ENCODE measurements around the gene KIF9. TPM values are rescaled to one million over a fixed set of nuclear protein-coding genes. Genes with fewer than 3 reads are reported as not detected.
A peak's percentile ranks its signal among the peaks of the same experiment; 100 is the strongest.
"Not testable (repeated sequence)": the region's sequence is repeated elsewhere in the genome, so short reads cannot be mapped to it uniquely, and the experiment has no call there.

KIF9 gene
- total RNA-seq, 1 experiment from 2014 or later = 11.2 TPM

- H3K36me3 ChIP-seq (replicated peaks; ENCODE audit: control insufficient read depth, insufficient read depth, low read length) = no peaks in the 10 kb centered on the region
- no peak for DNase-seq
- H3K27me3 ChIP-seq (ENCODE audit: control insufficient read depth, insufficient read depth, low read length) = no peaks in the 10 kb centered on the region
- H3K4me3 ChIP-seq (ENCODE audit: insufficient read depth, low read depth, low read length) = no peak overlapping the region
Measured at GRCh38 chr3:47276558-47276957, 6.0 kb downstream of the KIF9 start.

- H3K4me3 ChIP-seq (ENCODE audit: insufficient read depth, low read depth, low read length) = no peak overlapping the region
- no peaks in the 10 kb centered on the region for H3K27me3 ChIP-seq (ENCODE audit: control insufficient read depth, insufficient read depth, low read length)
- no peak for DNase-seq
- no peaks in the 10 kb centered on the region for H3K36me3 ChIP-seq (replicated peaks; ENCODE audit: control insufficient read depth, insufficient read depth, low read length)
Measured at GRCh38 chr3:47274652-47275051, 7.9 kb downstream of the KIF9 start.

- no peaks in the 10 kb centered on the region for H3K27me3 ChIP-seq (ENCODE audit: control insufficient read depth, insufficient read depth, low read length)
- peak; percentile 40 for DNase-seq
- no peaks in the 10 kb centered on the region for H3K36me3 ChIP-seq (replicated peaks; ENCODE audit: control insufficient read depth, insufficient read depth, low read length)
- no peak overlapping the region for H3K4me3 ChIP-seq (ENCODE audit: insufficient read depth, low read depth, low read length)
Measured at GRCh38 chr3:47273564-47273963, 9.0 kb downstream of the KIF9 start.

GRCh38 chr3:47270526-47270925 is 12.1 kb downstream of the KIF9 start:
- no peak overlapping the region for H3K4me3 ChIP-seq (ENCODE audit: insufficient read depth, low read depth, low read length)
- no peaks in the 10 kb centered on the region for H3K27me3 ChIP-seq (ENCODE audit: control insufficient read depth, insufficient read depth, low read length)
- DNase-seq = no peak
- H3K36me3 ChIP-seq (replicated peaks; ENCODE audit: control insufficient read depth, insufficient read depth, low read length) = no peaks in the 10 kb centered on the region

- no peaks in the 10 kb centered on the region for H3K27me3 ChIP-seq (ENCODE audit: control insufficient read depth, insufficient read depth, low read length)
- H3K4me3 ChIP-seq (ENCODE audit: insufficient read depth, low read depth, low read length) = no peak overlapping the region
- no peak for DNase-seq
- H3K36me3 ChIP-seq (replicated peaks; ENCODE audit: control insufficient read depth, insufficient read depth, low read length) = no peaks in the 10 kb centered on the region
Measured at GRCh38 chr3:47267490-47267824, 15.1 kb downstream of the KIF9 start.

- Histone ChIP-seq H3K36me3 (replicated peaks; ENCODE audit: control insufficient read depth, insufficient read depth, low read length) (no peaks in the 10 kb centered on the region), H3K27me3 (ENCODE audit: control insufficient read depth, insufficient read depth, low read length) (no peaks in the 10 kb centered on the region), H3K4me3 (ENCODE audit: insufficient read depth, low read depth, low read length) (no peak overlapping the region)
- no peak for DNase-seq
Measured at GRCh38 chr3:47266709-47267489, 15.7 kb downstream of the KIF9 start.

GRCh38 chr3:47265725-47266428 is 16.7 kb downstream of the KIF9 start:
- no peak for DNase-seq
- Histone ChIP-seq H3K4me3 (ENCODE audit: insufficient read depth, low read depth, low read length) (no peak overlapping the region), H3K27me3 (ENCODE audit: control insufficient read depth, insufficient read depth, low read length) (no peaks in the 10 kb centered on the region), H3K36me3 (replicated peaks; ENCODE audit: control insufficient read depth, insufficient read depth, low read length) (no peaks in the 10 kb centered on the region)

- no peaks in the 10 kb centered on the region for H3K27me3 ChIP-seq (ENCODE audit: control insufficient read depth, insufficient read depth, low read length)
- H3K36me3 ChIP-seq (replicated peaks; ENCODE audit: control insufficient read depth, insufficient read depth, low read length) = no peaks in the 10 kb centered on the region
- no peak overlapping the region for H3K4me3 ChIP-seq (ENCODE audit: insufficient read depth, low read depth, low read length)
- DNase-seq = no peak
Measured at GRCh38 chr3:47265008-47265407, 17.6 kb downstream of the KIF9 start.

GRCh38 chr3:47261301-47261700 is 21.3 kb downstream of the KIF9 start:
- no peak for DNase-seq
- Histone ChIP-seq H3K36me3 (replicated peaks; ENCODE audit: control insufficient read depth, insufficient read depth, low read length) (no peaks in the 10 kb centered on the region), H3K4me3 (ENCODE audit: insufficient read depth, low read depth, low read length) (no peak overlapping the region), H3K27me3 (ENCODE audit: control insufficient read depth, insufficient read depth, low read length) (no peaks in the 10 kb centered on the region)

- peak; percentile 51 for DNase-seq
- Histone ChIP-seq H3K36me3 (replicated peaks; ENCODE audit: control insufficient read depth, insufficient read depth, low read length) (no peaks in the 10 kb centered on the region), H3K27me3 (ENCODE audit: control insufficient read depth, insufficient read depth, low read length) (no peaks in the 10 kb centered on the region), H3K4me3 (ENCODE audit: insufficient read depth, low read depth, low read length) (no peak overlapping the region)
Measured at GRCh38 chr3:47260605-47261004, 22.0 kb downstream of the KIF9 start.

- H3K27me3 ChIP-seq (ENCODE audit: control insufficient read depth, insufficient read depth, low read length) = no peaks in the 10 kb centered on the region
- no peaks in the 10 kb centered on the region for H3K36me3 ChIP-seq (replicated peaks; ENCODE audit: control insufficient read depth, insufficient read depth, low read length)
- no peak for DNase-seq
- no peak overlapping the region for H3K4me3 ChIP-seq (ENCODE audit: insufficient read depth, low read depth, low read length)
Measured at GRCh38 chr3:47259114-47259513, 23.5 kb downstream of the KIF9 start.

GRCh38 chr3:47256331-47256730 is 26.3 kb downstream of the KIF9 start:
- not testable (repeated sequence) for H3K36me3 ChIP-seq (replicated peaks; ENCODE audit: control insufficient read depth, insufficient read depth, low read length); H3K27me3 ChIP-seq (ENCODE audit: control insufficient read depth, insufficient read depth, low read length); DNase-seq; H3K4me3 ChIP-seq (ENCODE audit: insufficient read depth, low read depth, low read length)

GRCh38 chr3:47251689-47252088 is 30.9 kb downstream of the KIF9 start:
- H3K36me3 ChIP-seq (replicated peaks; ENCODE audit: control insufficient read depth, insufficient read depth, low read length) = no peaks in the 10 kb centered on the region
- no peaks in the 10 kb centered on the region for H3K27me3 ChIP-seq (ENCODE audit: control insufficient read depth, insufficient read depth, low read length)
- DNase-seq = no peak
- no peak overlapping the region for H3K4me3 ChIP-seq (ENCODE audit: insufficient read depth, low read depth, low read length)

- H3K4me3 ChIP-seq (ENCODE audit: insufficient read depth, low read depth, low read length); H3K27me3 ChIP-seq (ENCODE audit: control insufficient read depth, insufficient read depth, low read length); H3K36me3 ChIP-seq (replicated peaks; ENCODE audit: control insufficient read depth, insufficient read depth, low read length); DNase-seq: not testable (repeated sequence)
Measured at GRCh38 chr3:47251085-47251484, 31.5 kb downstream of the KIF9 start.

GRCh38 chr3:47250309-47251060 is 32.1 kb downstream of the KIF9 start:
- peak; percentile 75 for DNase-seq
- no peaks in the 10 kb centered on the region for H3K27me3 ChIP-seq (ENCODE audit: control insufficient read depth, insufficient read depth, low read length)

More at GRCh38 chr3:47250309-47251060, 32.1 kb downstream of the KIF9 start:
- no peaks in the 10 kb centered on the region for H3K36me3 ChIP-seq (replicated peaks; ENCODE audit: control insufficient read depth, insufficient read depth, low read length)
- H3K4me3 ChIP-seq (ENCODE audit: insufficient read depth, low read depth, low read length) = no peak overlapping the region
